GM23248 (cell line): ENCODE measurements around the gene AGPAT2. TPM values are rescaled to one million over a fixed set of nuclear protein-coding genes. Genes with fewer than 3 reads are reported as not detected.

ENCODE experiments used
- DNase-seq: peaks from one replicate; pipeline ENCODE4 v3.0.0-alpha.2; 2015
- H2AFZ ChIP-seq: fragments of 200-600 bp; sonication (generic); 2 replicates; pipeline ENCODE4 v1.6.1; 2016; ENCODE audit warnings: antibody characterized with exemption
- H3F3A ChIP-seq: fragments of 200-600 bp; sonication (generic); 2 replicates; pipeline ENCODE4 v1.6.1; 2016; ENCODE audit warnings: mild to moderate bottlenecking, antibody characterized with exemption, mixed run types; ENCODE audit not compliant: insufficient read depth
- H3K27ac ChIP-seq: fragments of 200-600 bp; sonication (generic); 2 replicates; pipeline ENCODE4 v1.5.1; 2016; ENCODE audit warnings: mild to moderate bottlenecking
- H3K27me3 ChIP-seq: fragments of 200-600 bp; sonication (generic); replicated peaks from 2 replicates; pipeline ENCODE4 v1.6.1; 2016; ENCODE audit warnings: mild to moderate bottlenecking; ENCODE audit not compliant: insufficient read depth
- H3K36me3 ChIP-seq: fragments of 200-600 bp; sonication (generic); 2 replicates; pipeline ENCODE4 v1.6.1; 2016; ENCODE audit warnings: low read depth, mild to moderate bottlenecking
- H3K4me1 ChIP-seq: fragments of 200-600 bp; sonication (generic); 2 replicates; pipeline ENCODE4 v1.6.1; 2016; ENCODE audit warnings: mild to moderate bottlenecking; ENCODE audit not compliant: insufficient read depth
- H3K4me2 ChIP-seq: fragments of 200-600 bp; sonication (generic); one replicate; pipeline ENCODE4 v1.6.1; 2016; ENCODE audit warnings: mild to moderate bottlenecking; ENCODE audit not compliant: unreplicated experiment
- H3K4me3 ChIP-seq: fragments of 200-600 bp; sonication (generic); 2 replicates; pipeline ENCODE4 v1.5.1; 2016; ENCODE audit warnings: mild to moderate bottlenecking
- H3K79me2 ChIP-seq: fragments of 200-600 bp; sonication (generic); 2 replicates; pipeline ENCODE4 v1.6.1; 2016; ENCODE audit warnings: mild to moderate bottlenecking; ENCODE audit not compliant: insufficient read depth
- H3K9ac ChIP-seq: fragments of 200-600 bp; sonication (generic); 2 replicates; pipeline ENCODE4 v1.6.1; 2016; ENCODE audit warnings: mild to moderate bottlenecking
- H3K9me2 ChIP-seq: fragments of 200-600 bp; sonication (generic); 2 replicates; pipeline ENCODE4 v1.6.1; 2016; ENCODE audit warnings: mixed run types, mild to moderate bottlenecking, moderate library complexity; ENCODE audit not compliant: insufficient read depth
- H3K9me3 ChIP-seq: fragments of 200-600 bp; sonication (generic); one replicate; pipeline ENCODE4 v1.6.1; 2017; ENCODE audit warnings: low read depth
- H4K20me1 ChIP-seq: fragments of 200-600 bp; sonication (generic); 2 replicates; pipeline ENCODE4 v1.6.0; 2016; ENCODE audit not compliant: insufficient read depth
- EZH2 ChIP-seq: fragments of 200-600 bp; sonication (generic); IDR thresholded peaks from 2 replicates; pipeline ENCODE4 v1.6.1; 2018; ENCODE audit warnings: antibody characterized with exemption, mild to moderate bottlenecking; ENCODE audit not compliant: insufficient read depth, poor library complexity, severe bottlenecking
- EZH2phosphoT487 ChIP-seq: fragments of 200-600 bp; sonication (generic); IDR thresholded peaks from 2 replicates; pipeline ENCODE4 v1.6.1; 2018; ENCODE audit warnings: antibody characterized with exemption, moderate library complexity, mild to moderate bottlenecking, low read depth; ENCODE audit not compliant: insufficient read depth
- WGBS, 2 experiments: methylation state at CpG; one replicate each; pipeline ENCODE4 v1.1.6; 2015 to 2017; ENCODE audit warnings: low lambda C conversion rate in 2 of 2, low coverage in 1 of 2; ENCODE audit errors: missing lambda C conversion rate in 2 of 2; 5-methylcytosine and 5-hydroxymethylcytosine counted together
- in situ Hi-C: fragments of 300-500 bp; cut with MboI; formaldehyde crosslinking; loops from 2 replicates; pipeline ENCODE4 v1.15.0; 2020
- polyA plus RNA-seq: library from polyadenylated mRNA; unstranded; fragments of >200 nt; fragmentation: Nextera tagmentation; extraction: Ambion mirVana; gene quantifications from 2 replicates; pipeline ENCODE4 v1.2.1, GENCODE V29; 2016
- total RNA-seq: library from RNA; depleted of rRNA; stranded (reverse); fragments of >200 nt; shearing (Covaris generic); gene quantifications from 2 replicates; pipeline ENCODE4 v1.2.3, GENCODE V29; 2014

Gene AGPAT2
- total and polyA plus RNA-seq, 2 experiments from 2014 or later = 58.3 to 68.7 TPM

GRCh38 chr9:136724772-136725171, 37.5 kb upstream of the AGPAT2 start:
- Histone ChIP-seq H3K36me3 (peaks cover 15% of the 10 kb centered on the region; the same call in 1 of the 2 replicates), H3K4me2 (no peak overlapping the region), H3F3A (peaks cover 41% of the 10 kb centered on the region), H3K4me3 (no peak overlapping the region), H3K9ac (no peak overlapping the region), H3K79me2 (peaks cover 36% of the 10 kb centered on the region), H3K4me1 (peaks cover 27% of the 10 kb centered on the region), H2AFZ (no peak overlapping the region), H3K27ac (no peak overlapping the region), H3K27me3 (no peaks in the 10 kb centered on the region), H4K20me1 (peaks cover 17% of the 10 kb centered on the region; the same call in 1 of the 2 replicates), H3K9me3 (no peaks in the 10 kb centered on the region), H3K9me2 (no peaks in the 10 kb centered on the region)
- DNase-seq = no peak
- in situ Hi-C loops = no loop called here
- TF ChIP-seq EZH2phosphoT487 = no peak
- no peak for TF ChIP-seq EZH2
- WGBS, 2 experiments = 67 to 68% methylated on average over 7 of the region's 7 CpGs

GRCh38 chr9:136723989-136724388, 36.7 kb upstream of the AGPAT2 start:
- H3K9me2 ChIP-seq = no peaks in the 10 kb centered on the region
- H3K27me3 ChIP-seq = no peaks in the 10 kb centered on the region
- H3K9ac ChIP-seq = no peak overlapping the region
- no peaks in the 10 kb centered on the region for H3K9me3 ChIP-seq
- WGBS, 2 experiments = 94 to 97% methylated on average over 8 of the region's 8 CpGs
- H3K4me2 ChIP-seq = no peak overlapping the region
- H3K4me3 ChIP-seq = no peak overlapping the region
- H3F3A ChIP-seq = peaks cover 37% of the 10 kb centered on the region
- TF ChIP-seq EZH2phosphoT487 (no peak), EZH2 (no peak)
- no peak overlapping the region for H3K27ac ChIP-seq
- peaks cover 23% of the 10 kb centered on the region for H3K4me1 ChIP-seq
- peaks cover 28% of the 10 kb centered on the region for H3K79me2 ChIP-seq
- no peak overlapping the region for H2AFZ ChIP-seq
- H4K20me1 ChIP-seq = peaks cover 17% of the 10 kb centered on the region; the same call in 1 of the 2 replicates
- DNase-seq = no peak
- peaks cover 15% of the 10 kb centered on the region; the same call in 1 of the 2 replicates for H3K36me3 ChIP-seq
- in situ Hi-C loops = no loop called here

- Histone ChIP-seq H3K36me3 (peaks cover 15% of the 10 kb centered on the region; the same call in 1 of the 2 replicates), H3K9me3 (no peaks in the 10 kb centered on the region), H3K9me2 (no peaks in the 10 kb centered on the region), H3K27me3 (no peaks in the 10 kb centered on the region), H3K79me2 (peaks cover 27% of the 10 kb centered on the region), H3K27ac (no peak overlapping the region), H3K4me1 (peaks cover 23% of the 10 kb centered on the region), H4K20me1 (peaks cover 17% of the 10 kb centered on the region; the same call in 1 of the 2 replicates), H3K4me3 (no peak overlapping the region), H3K9ac (no peak overlapping the region), H2AFZ (no peak overlapping the region), H3F3A (peaks cover 37% of the 10 kb centered on the region), H3K4me2 (no peak overlapping the region)
- TF ChIP-seq EZH2phosphoT487 (no peak), EZH2 (no peak)
- WGBS, 2 experiments = 90 to 92% methylated on average over 31 to 32 of the region's 32 CpGs
- in situ Hi-C loops = no loop called here
- DNase-seq = no peak
Measured at GRCh38 chr9:136723362-136723976, 36.2 kb upstream of the AGPAT2 start.

GRCh38 chr9:136722969-136723356, 35.7 kb upstream of the AGPAT2 start:
- no peak overlapping the region for H3K4me3 ChIP-seq
- WGBS, 2 experiments = 94% methylated on average over 17 to 24 of the region's 24 CpGs
- no peaks in the 10 kb centered on the region for H3K9me2 ChIP-seq
- no peak overlapping the region for H2AFZ ChIP-seq
- no peaks in the 10 kb centered on the region for H3K9me3 ChIP-seq
- H3K79me2 ChIP-seq = peaks cover 27% of the 10 kb centered on the region
- peaks cover 23% of the 10 kb centered on the region for H3K4me1 ChIP-seq
- in situ Hi-C loops = no loop called here
- TF ChIP-seq EZH2 (no peak), EZH2phosphoT487 (no peak)
- peaks cover 15% of the 10 kb centered on the region; the same call in 1 of the 2 replicates for H3K36me3 ChIP-seq
- peaks cover 37% of the 10 kb centered on the region for H3F3A ChIP-seq
- no peaks in the 10 kb centered on the region for H3K27me3 ChIP-seq
- H3K4me2 ChIP-seq = no peak overlapping the region
- H3K27ac ChIP-seq = no peak overlapping the region
- no peak overlapping the region for H3K9ac ChIP-seq
- DNase-seq = no peak
- H4K20me1 ChIP-seq = peaks cover 17% of the 10 kb centered on the region; the same call in 1 of the 2 replicates
